DND-41 (cell line): ENCODE data around the gene IMPG1.

ENCODE experiments used
- ATAC-seq: fragments of 200-7000 bp; cut with Tn5 transposase; 3 replicates; pipeline ENCODE4 v1.9.1; 2021; ENCODE audit warnings: low read depth; ENCODE audit not compliant: insufficient read depth
- DNase-seq: peaks from one replicate; pipeline ENCODE4 v3.0.0-alpha.2; 2020
- H2AFZ ChIP-seq: 2 replicates; pipeline ENCODE4 v1.6.0; 2012; ENCODE audit warnings: low read depth, low read length
- H3K27ac ChIP-seq: 2 replicates; pipeline ENCODE4 v1.5.1; 2012; ENCODE audit warnings: low read length, inconsistent platforms
- H3K27me3 ChIP-seq: fragments of 200-600 bp; sonication (generic); 2 replicates; pipeline ENCODE4 v1.6.0; 2012; ENCODE audit warnings: low read length, mild to moderate bottlenecking, inconsistent platforms; ENCODE audit not compliant: insufficient read depth, poor library complexity
- H3K36me3 ChIP-seq: 2 replicates; pipeline ENCODE4 v1.5.1; 2012; ENCODE audit warnings: low read length, inconsistent platforms; ENCODE audit not compliant: insufficient read depth
- H3K4me1 ChIP-seq: 2 replicates; pipeline ENCODE4 v1.5.1; 2012; ENCODE audit warnings: mild to moderate bottlenecking, low read length; ENCODE audit not compliant: insufficient read depth
- H3K4me2 ChIP-seq: 2 replicates; pipeline ENCODE4 v1.6.0; 2012; ENCODE audit warnings: mild to moderate bottlenecking, moderate library complexity, low read length, inconsistent platforms; ENCODE audit not compliant: insufficient read depth
- H3K4me3 ChIP-seq, 2 experiments: fragments of 200-600 bp in 1 of 2; shearing (Covaris generic) in 1 of 2; 2 replicates each; pipeline ENCODE4 v1.5.1; 2012 to 2016; ENCODE audit warnings: inconsistent platforms in 2 of 2, low read length in 2 of 2, mild to moderate bottlenecking in 2 of 2, low read depth in 1 of 2, moderate library complexity in 1 of 2
- H3K79me2 ChIP-seq: 2 replicates; pipeline ENCODE4 v1.6.0; 2012; ENCODE audit warnings: low read length, inconsistent platforms; ENCODE audit not compliant: insufficient read depth
- H3K9ac ChIP-seq: 2 replicates; pipeline ENCODE4 v1.6.0; 2012; ENCODE audit warnings: low read depth, mild to moderate bottlenecking, inconsistent platforms, low read length, moderate library complexity
- H3K9me3 ChIP-seq: 2 replicates; pipeline ENCODE4 v1.5.1; 2012; ENCODE audit warnings: low read length, moderate library complexity, mild to moderate bottlenecking, inconsistent platforms; ENCODE audit not compliant: insufficient read depth, severe bottlenecking
- H4K20me1 ChIP-seq: 2 replicates; pipeline ENCODE4 v1.6.0; 2012; ENCODE audit warnings: low read length; ENCODE audit not compliant: insufficient read depth
- CTCF ChIP-seq: IDR thresholded peaks from 2 replicates; pipeline ENCODE4 v1.5.1; 2012; ENCODE audit warnings: borderline replicate concordance, low read length, moderate library complexity, mild to moderate bottlenecking; ENCODE audit not compliant: poor library complexity, severe bottlenecking; ENCODE audit errors: extremely low read depth
- EZH2 ChIP-seq: IDR thresholded peaks from 3 replicates; pipeline ENCODE4 v1.6.1; 2012; ENCODE audit warnings: borderline replicate concordance, low read depth, mild to moderate bottlenecking, moderate library complexity, low read length, inconsistent platforms; ENCODE audit not compliant: severe bottlenecking

The IMPG1 gene

GRCh38 chr6:75884822-75885221 lies 187.6 kb downstream of the IMPG1 start:
- Histone ChIP-seq H3K4me3 (no peak overlapping the region), H3K4me1 (no peaks in the 10 kb centered on the region), H3K36me3 (no peaks in the 10 kb centered on the region), H3K4me2 (no peak overlapping the region), H3K27me3 (no peaks in the 10 kb centered on the region), H3K9me3 (no peaks in the 10 kb centered on the region), H3K9ac (no peak overlapping the region), H3K27ac (no peak overlapping the region), H3K79me2 (no peaks in the 10 kb centered on the region), H4K20me1 (no peaks in the 10 kb centered on the region), H2AFZ (no peak overlapping the region)
- no peak for ATAC-seq
- DNase-seq: no peak
- TF ChIP-seq EZH2 (no peak), CTCF (no peak)

- DNase-seq (no peak), ATAC-seq (no peak)
- Histone ChIP-seq H3K4me1 (no peaks in the 10 kb centered on the region), H3K79me2 (no peaks in the 10 kb centered on the region), H3K27ac (no peak overlapping the region), H3K4me3 (no peak overlapping the region), H3K9me3 (no peaks in the 10 kb centered on the region), H3K4me2 (no peak overlapping the region), H3K27me3 (no peaks in the 10 kb centered on the region), H2AFZ (no peak overlapping the region), H3K9ac (no peak overlapping the region), H3K36me3 (no peaks in the 10 kb centered on the region), H4K20me1 (no peaks in the 10 kb centered on the region)
- no peak for TF ChIP-seq EZH2
- no peak for TF ChIP-seq CTCF
These were observed 189.7 kb downstream of the IMPG1 start for GRCh38 chr6:75882734-75883133.

GRCh38 chr6:75880305-75880704 lies 192.2 kb downstream of the IMPG1 start:
- Histone ChIP-seq H2AFZ (no peak overlapping the region), H3K4me2 (no peak overlapping the region), H3K4me3 (no peak overlapping the region), H3K27ac (no peak overlapping the region), H3K9me3 (no peaks in the 10 kb centered on the region), H4K20me1 (no peaks in the 10 kb centered on the region), H3K27me3 (no peaks in the 10 kb centered on the region), H3K4me1 (no peaks in the 10 kb centered on the region), H3K36me3 (no peaks in the 10 kb centered on the region), H3K79me2 (no peaks in the 10 kb centered on the region), H3K9ac (no peak overlapping the region)
- no peak for ATAC-seq
- no peak for DNase-seq
- no peak for TF ChIP-seq CTCF
- TF ChIP-seq EZH2: no peak

GRCh38 chr6:75876152-75876551 lies 196.3 kb downstream of the IMPG1 start:
- H3K36me3 ChIP-seq: no peaks in the 10 kb centered on the region
- no peak for TF ChIP-seq CTCF
- TF ChIP-seq EZH2: no peak
- H3K27me3 ChIP-seq: no peaks in the 10 kb centered on the region
- no peaks in the 10 kb centered on the region for H4K20me1 ChIP-seq
- no peak overlapping the region for H3K27ac ChIP-seq
- no peak overlapping the region for H3K4me3 ChIP-seq
- H3K9ac ChIP-seq: no peak overlapping the region
- no peak overlapping the region for H2AFZ ChIP-seq
- no peaks in the 10 kb centered on the region for H3K79me2 ChIP-seq
- no peak for ATAC-seq
- no peaks in the 10 kb centered on the region for H3K9me3 ChIP-seq
- H3K4me1 ChIP-seq: no peaks in the 10 kb centered on the region
- no peak overlapping the region for H3K4me2 ChIP-seq
- no peak for DNase-seq
